GM18873 (cell line): ENCODE data around the gene PTPRG.

Experiments used
- ATAC-seq: cut with Tn5 transposase; IDR thresholded peaks from one replicate; pipeline ENCODE4 v1.9.1; 2021; ENCODE audit warnings: mild to moderate bottlenecking, moderate library complexity, moderate number of reproducible peaks; ENCODE audit not compliant: unreplicated experiment, low FRiP score

The PTPRG gene

GRCh38 chr3:61562042-61562720, 810 bp downstream of the PTPRG start:
- ATAC-seq = no peak

- no peak for ATAC-seq
Observed at GRCh38 chr3:61562721-61563312, 1.4 kb downstream of the PTPRG start.

DNA sequence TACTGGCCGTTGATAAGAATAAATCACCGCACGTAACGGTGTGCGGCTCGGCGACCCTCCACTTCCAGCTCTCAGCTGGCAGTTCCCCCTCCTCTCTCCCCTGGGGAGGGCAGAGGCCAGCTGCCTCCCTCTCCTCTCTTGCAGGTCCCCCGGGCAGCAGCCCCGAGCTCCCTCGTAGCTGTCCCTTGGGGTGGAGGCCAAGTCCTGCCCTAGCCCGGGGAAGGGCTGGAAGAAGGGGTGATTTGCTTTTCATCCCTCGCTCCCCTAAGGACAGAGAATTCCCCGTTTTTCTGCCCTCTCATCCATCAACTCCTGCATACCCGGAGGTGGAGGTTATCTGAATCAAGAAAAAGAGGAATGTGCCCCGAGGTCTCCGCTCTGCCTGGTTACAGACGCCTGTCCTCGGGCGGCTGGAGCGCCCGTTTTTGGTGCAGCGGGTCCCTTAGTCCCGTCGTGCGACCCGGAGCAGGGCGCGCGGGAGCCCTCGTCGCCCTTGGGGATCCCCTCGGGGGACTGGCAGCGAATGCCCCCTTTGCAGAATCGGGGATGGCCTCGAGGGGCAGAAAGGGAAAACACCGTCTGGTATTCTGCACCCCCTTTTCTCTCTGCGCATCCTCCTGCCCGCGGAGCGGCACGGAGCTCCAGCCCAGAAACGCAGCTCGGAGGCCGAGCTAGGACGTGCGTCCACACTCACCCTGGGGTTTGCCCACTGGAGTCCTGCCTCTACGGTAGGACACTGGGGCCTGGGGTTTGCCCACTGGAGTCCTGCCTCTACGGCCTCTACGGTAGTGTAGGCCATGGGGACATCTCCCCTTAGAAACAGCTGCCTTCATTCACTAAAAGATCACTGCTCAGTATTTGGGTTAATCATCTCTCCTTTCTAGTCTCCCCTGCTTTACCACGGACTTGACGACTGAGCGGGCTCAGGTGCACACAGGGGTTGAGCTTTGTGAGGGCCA, 2.2 kb downstream of the PTPRG start:
- no peak for ATAC-seq

- no peak for ATAC-seq
Observed at GRCh38 chr3:61564395-61565059, 3.2 kb downstream of the PTPRG start.

DNA sequence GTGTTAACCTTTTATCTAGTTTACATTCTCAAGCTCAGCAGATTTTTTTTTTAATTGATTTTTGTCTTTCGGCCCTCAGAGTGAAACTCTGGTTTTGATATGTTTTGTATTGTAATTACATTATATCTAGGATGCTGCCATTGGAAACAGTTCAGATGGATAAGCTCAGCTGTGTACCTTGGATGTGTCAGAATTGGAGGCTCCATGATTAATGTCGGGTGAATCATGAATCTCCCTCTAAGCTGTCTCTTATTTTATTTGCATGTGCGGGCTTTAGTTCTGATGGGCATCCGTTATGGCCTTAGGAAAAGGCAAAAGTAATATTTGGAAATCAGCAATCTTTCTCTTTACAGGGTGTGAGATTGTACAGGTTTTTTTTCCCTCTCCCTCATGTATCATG, 4.2 kb downstream of the PTPRG start:
- no peak for ATAC-seq

GRCh38 chr3:61568127-61568526, 6.8 kb downstream of the PTPRG start:
- ATAC-seq = no peak

GRCh38 chr3:61569856-61570580, 8.6 kb downstream of the PTPRG start:
- no peak for ATAC-seq

DNA sequence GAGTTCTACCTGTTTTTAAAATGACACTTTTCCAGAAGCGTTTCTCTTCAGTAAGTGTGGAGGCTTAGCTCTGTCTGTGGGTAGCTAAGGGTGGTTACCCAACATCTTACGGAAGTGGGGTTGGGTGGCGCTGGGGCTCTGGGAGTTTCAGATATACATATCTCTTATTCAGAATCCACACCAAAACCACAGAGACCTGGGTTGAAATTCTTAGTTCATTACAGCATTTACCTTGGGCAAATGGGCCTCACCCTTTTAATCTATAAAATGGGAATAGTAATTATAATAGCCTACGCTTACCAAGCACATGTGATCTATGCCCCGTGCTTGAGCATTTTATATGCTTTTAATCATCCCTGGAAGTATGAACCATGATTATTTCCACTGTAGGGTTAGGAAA, 9.4 kb downstream of the PTPRG start:
- no peak for ATAC-seq

DNA sequence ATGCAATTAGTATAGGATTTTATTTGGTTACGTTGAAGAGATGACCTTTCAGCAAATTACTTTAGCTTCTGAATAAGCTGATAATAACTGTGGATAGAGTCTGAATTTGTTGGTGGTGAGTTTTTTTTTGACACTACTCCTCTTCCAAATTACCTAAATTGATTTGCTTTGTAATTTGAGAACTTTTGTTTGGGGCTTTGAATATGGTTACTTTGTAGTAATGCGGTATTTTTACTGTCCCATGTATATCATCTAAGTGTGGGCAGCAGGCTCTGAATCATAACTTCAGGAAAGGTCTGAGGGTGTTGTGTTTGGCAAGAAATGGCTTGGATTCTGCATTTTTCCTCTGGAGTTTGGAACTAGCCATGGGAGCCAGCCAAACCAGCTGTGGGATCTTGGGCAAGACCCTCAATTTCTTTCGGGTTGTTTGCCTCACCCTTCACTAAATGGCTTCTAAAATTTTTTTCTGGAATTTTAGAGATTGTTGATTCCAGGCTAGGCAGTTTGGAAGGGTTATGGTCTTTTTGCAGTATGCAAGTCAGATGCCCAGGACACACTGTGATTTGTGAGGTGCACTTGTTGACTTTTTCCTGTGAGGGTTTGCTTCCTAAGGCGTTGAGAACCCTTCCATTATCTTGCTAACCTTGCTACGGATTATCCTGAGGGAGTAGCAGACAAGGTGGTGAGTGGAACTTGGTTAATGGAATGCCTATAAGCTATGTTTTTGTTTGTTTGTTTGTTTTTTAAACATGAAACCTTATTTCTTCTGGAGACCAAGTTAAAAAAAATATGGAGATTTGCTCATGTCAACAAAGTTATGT, 10.4 kb downstream of the PTPRG start:
- ATAC-seq = no peak

DNA sequence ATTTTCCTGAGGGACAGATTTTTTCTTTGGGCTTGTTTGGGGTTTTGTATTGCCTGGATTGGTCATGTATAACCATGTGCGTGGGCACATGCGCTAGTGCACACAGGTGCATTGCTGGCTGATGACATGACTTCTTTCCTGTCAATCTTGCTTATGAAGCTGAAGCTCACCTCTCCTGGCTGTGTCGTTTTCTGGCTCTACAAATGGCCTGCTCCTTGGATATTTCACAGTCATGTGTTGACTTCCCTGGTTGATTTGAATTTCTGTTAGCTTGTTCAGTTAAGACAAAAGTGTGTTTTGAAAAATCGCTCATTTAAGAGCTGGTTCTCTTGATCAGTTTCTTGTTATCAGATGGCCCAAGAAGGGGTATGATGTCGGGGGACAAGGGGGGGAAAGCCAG, 11.5 kb downstream of the PTPRG start:
- ATAC-seq = no peak

DNA sequence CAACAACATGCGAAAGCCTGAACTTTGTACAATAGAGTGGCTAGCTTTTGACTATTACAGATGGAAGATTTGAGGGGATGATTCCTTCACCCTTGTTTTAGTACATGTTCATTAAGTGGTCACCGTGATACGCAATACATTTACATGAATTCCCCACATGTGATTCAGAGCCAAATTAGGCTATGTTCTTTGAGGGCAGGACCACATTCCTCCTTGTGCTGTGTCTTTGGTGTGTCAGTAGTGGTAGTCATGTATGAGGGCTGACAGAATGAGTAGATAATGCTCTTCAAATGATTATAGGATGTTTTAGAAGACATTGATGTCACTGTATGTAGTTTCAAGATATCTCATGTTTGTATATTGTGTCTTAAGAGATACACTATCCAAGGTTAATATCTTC, 12.1 kb downstream of the PTPRG start:
- no peak for ATAC-seq

DNA sequence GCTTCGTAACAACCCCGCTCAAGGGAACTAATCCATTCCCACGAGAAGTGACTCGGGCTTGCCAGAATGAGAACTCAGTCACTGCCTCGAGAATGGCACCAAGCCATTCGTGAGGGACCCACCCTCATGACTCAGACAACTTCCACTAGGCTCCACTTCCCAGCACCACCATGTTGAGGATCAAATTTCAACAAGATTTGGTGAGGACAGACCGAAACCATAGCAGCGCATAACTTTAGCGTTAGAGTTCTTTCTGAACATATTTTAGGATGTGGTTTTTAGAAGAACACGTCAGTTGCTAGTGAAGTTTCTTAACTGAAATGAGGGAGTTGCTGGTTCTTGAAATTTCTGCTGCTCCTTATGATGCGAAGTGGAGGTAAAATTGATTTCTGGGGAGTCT, 13.5 kb downstream of the PTPRG start:
- ATAC-seq = no peak

DNA sequence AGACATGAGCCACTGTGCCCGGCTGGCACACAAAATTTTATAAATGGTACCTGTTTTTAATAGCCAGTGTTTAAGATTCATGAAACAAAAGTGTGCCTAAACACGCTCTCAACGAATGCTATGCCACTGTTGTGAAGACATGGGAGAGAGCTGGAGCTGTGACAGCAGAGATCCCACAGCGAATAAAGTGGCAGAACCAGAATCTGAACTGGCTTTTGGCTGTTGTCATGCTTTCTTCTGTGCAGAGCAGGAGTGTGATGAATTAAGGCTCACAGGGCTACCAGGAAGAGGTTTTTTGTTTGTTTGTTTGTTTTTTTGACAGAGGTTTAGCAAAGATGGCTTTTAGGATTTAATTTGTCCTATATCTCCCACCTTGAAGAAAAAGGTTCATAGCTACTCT, 14.5 kb downstream of the PTPRG start:
- no peak for ATAC-seq

DNA sequence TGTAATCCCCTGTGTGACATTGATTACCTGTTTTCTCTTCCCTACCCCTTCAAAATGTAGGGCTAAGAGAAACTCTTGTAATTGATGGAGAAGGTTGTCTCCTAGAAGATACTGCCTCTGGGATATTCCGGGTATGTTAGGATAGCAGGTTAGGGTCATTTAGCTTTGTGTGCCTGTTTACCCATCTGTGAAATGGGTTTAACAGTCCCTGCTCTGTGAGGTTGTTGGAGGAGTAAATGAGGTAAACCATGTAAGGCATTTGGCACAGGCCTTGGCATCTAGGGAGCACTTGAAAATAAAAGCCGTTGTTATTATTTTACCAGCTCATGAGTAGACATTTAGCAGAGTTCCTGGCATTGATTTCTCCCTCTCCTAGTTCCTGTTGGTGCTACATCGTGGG, 16.4 kb downstream of the PTPRG start:
- ATAC-seq = no peak

DNA sequence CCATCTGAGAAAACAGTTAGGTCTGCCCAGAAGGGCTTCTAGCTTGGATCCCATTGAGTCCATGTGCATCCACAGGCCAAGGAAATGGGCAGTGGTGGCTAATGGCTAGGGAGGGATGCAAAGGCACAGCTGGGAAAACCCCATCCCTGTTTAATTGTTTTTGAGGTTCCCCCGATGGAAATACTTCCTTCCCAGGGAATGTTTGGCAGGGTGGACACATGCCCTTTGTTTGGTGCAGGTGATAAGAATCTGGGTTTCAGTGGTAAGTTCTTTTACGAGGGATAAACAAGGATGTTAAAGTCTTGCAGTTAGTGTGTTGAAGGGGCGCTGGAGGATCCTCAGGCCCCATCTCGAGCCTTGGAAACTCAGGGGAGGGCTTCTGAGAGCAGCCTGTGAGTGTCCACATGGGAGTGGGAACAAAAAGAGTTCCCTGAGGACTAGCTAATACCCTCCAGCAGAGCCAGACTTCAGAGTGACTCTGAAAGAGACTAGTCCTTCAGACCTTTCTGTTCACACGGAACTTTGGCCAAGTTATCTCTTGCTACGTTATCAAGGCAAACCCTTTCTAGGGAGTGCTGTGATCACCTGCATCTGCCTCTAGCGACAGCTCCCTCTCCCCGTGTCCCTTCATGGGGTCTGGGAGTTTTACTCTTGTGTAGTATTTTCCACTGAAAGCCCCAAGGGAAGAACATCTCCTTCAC, 17.4 kb downstream of the PTPRG start:
- ATAC-seq = no peak

DNA sequence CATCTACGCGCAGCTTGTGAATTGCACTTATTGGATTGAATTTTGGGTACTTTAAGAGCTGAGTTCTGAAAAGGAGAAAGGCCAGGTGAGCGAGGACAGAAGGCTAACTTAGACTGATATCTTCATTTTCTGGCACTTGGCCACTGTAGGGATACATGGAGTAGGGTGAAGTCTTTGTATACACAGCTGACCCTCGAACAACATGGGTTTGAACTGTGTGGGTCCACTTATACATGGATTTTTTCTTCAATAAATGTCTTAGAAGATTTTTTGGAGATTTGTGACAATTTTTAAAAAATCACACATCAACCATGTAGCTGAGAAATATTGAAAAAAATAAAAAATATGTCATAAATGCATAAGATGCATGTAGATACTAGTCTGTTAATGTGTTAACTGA, 18.3 kb downstream of the PTPRG start:
- ATAC-seq = no peak

GRCh38 chr3:61580982-61581643, 19.7 kb downstream of the PTPRG start:
- ATAC-seq = no peak

- ATAC-seq = no peak
Observed at GRCh38 chr3:61582287-61582686, 20.9 kb downstream of the PTPRG start.
